ENCODE data around the gene KCNQ1.

Gene KCNQ1

GRCh38 chr11:2436521-2437031 lies 8.2 kb upstream of the KCNQ1 start:
- no peaks in the 10 kb centered on the region for H3K79me2 ChIP-seq (ENCODE audit: insufficient read depth, low read length)
- H3K36me3 ChIP-seq (ENCODE audit: insufficient read depth, low read length): no peaks in the 10 kb centered on the region
- H3K9me3 ChIP-seq (ENCODE audit: insufficient read depth, low read depth, low read length): no peaks in the 10 kb centered on the region
- H4K20me1 ChIP-seq (ENCODE audit: insufficient read depth, low read length, poor library complexity, severe bottlenecking): no peaks in the 10 kb centered on the region
- no peak overlapping the region for H3K9ac ChIP-seq (ENCODE audit: low read depth, low read length, poor library complexity, severe bottlenecking)
- no peaks in the 10 kb centered on the region for H3K27me3 ChIP-seq (ENCODE audit: insufficient read depth, low read length, poor library complexity, severe bottlenecking)
- no peaks in the 10 kb centered on the region for H3K4me1 ChIP-seq (ENCODE audit: insufficient read depth, low read length, poor library complexity, severe bottlenecking)
- no peaks in the 10 kb centered on the region for H3F3A ChIP-seq (ENCODE audit: low read depth)
- H3K9me2 ChIP-seq (replicated peaks; ENCODE audit: low read depth, low read length): no peaks in the 10 kb centered on the region
- H2AFZ ChIP-seq (ENCODE audit: low read length): no peak overlapping the region
- no peak overlapping the region for H3K4me2 ChIP-seq (ENCODE audit: low read depth, low read length, poor library complexity, severe bottlenecking)
- no peak for TF ChIP-seq EZH2phosphoT487 (IDR thresholded peaks at IDR 0.05; ENCODE audit: borderline replicate concordance)
- TF ChIP-seq CTCF (conservative IDR thresholded peaks at IDR 0.05; ENCODE audit: low read length): no peak
- no peak overlapping the region for H3K4me3 ChIP-seq (ENCODE audit: low read length, poor library complexity, severe bottlenecking)

GRCh38 chr11:2437516-2437915 lies 7.3 kb upstream of the KCNQ1 start:
- no peak overlapping the region for H2AFZ ChIP-seq (ENCODE audit: low read length)
- no peaks in the 10 kb centered on the region for H3K79me2 ChIP-seq (ENCODE audit: insufficient read depth, low read length)

GRCh38 chr11:2439820-2440219 lies 5.0 kb upstream of the KCNQ1 start:
- Histone ChIP-seq H3K4me3 (ENCODE audit: low read length, poor library complexity, severe bottlenecking) (no peak overlapping the region), H3K9ac (ENCODE audit: low read depth, low read length, poor library complexity, severe bottlenecking) (no peak overlapping the region), H4K20me1 (ENCODE audit: insufficient read depth, low read length, poor library complexity, severe bottlenecking) (no peaks in the 10 kb centered on the region), H3F3A (ENCODE audit: low read depth) (no peaks in the 10 kb centered on the region), H3K4me2 (ENCODE audit: low read depth, low read length, poor library complexity, severe bottlenecking) (no peak overlapping the region), H3K27me3 (ENCODE audit: insufficient read depth, low read length, poor library complexity, severe bottlenecking) (no peaks in the 10 kb centered on the region), H2AFZ (ENCODE audit: low read length) (no peak overlapping the region), H3K36me3 (ENCODE audit: insufficient read depth, low read length) (no peaks in the 10 kb centered on the region), H3K9me2 (replicated peaks; ENCODE audit: low read depth, low read length) (no peaks in the 10 kb centered on the region), H3K79me2 (ENCODE audit: insufficient read depth, low read length) (no peaks in the 10 kb centered on the region), H3K4me1 (ENCODE audit: insufficient read depth, low read length, poor library complexity, severe bottlenecking) (no peaks in the 10 kb centered on the region), H3K9me3 (ENCODE audit: insufficient read depth, low read depth, low read length) (no peaks in the 10 kb centered on the region)
- TF ChIP-seq CTCF (conservative IDR thresholded peaks at IDR 0.05; ENCODE audit: low read length) (no peak), EZH2phosphoT487 (IDR thresholded peaks at IDR 0.05; ENCODE audit: borderline replicate concordance) (no peak)

More at GRCh38 chr11:2437516-2437915, 7.3 kb upstream of the KCNQ1 start:
- Histone ChIP-seq H3K4me2 (ENCODE audit: low read depth, low read length, poor library complexity, severe bottlenecking) (no peak overlapping the region), H3K9me2 (replicated peaks; ENCODE audit: low read depth, low read length) (no peaks in the 10 kb centered on the region), H3K27me3 (ENCODE audit: insufficient read depth, low read length, poor library complexity, severe bottlenecking) (no peaks in the 10 kb centered on the region), H3K9ac (ENCODE audit: low read depth, low read length, poor library complexity, severe bottlenecking) (no peak overlapping the region), H3K9me3 (ENCODE audit: insufficient read depth, low read depth, low read length) (no peaks in the 10 kb centered on the region), H3F3A (ENCODE audit: low read depth) (no peaks in the 10 kb centered on the region), H4K20me1 (ENCODE audit: insufficient read depth, low read length, poor library complexity, severe bottlenecking) (no peaks in the 10 kb centered on the region), H3K4me3 (ENCODE audit: low read length, poor library complexity, severe bottlenecking) (no peak overlapping the region), H3K4me1 (ENCODE audit: insufficient read depth, low read length, poor library complexity, severe bottlenecking) (no peaks in the 10 kb centered on the region), H3K36me3 (ENCODE audit: insufficient read depth, low read length) (no peaks in the 10 kb centered on the region)
- TF ChIP-seq CTCF (conservative IDR thresholded peaks at IDR 0.05; ENCODE audit: low read length): no peak
- no peak for TF ChIP-seq EZH2phosphoT487 (IDR thresholded peaks at IDR 0.05; ENCODE audit: borderline replicate concordance)

Data from Loucy (cell line).